Measurements from ENCODE around the gene TTC21A. TPM values are rescaled to one million over a fixed set of nuclear protein-coding genes. Genes with fewer than 3 reads are reported as not detected.
"Not testable (repeated sequence)": the region's sequence is repeated elsewhere in the genome, so short reads cannot be mapped to it uniquely, and the experiment has no call there.

The TTC21A gene
- polyA plus RNA-seq, 5 donors = 10.5 to 19.0 (median 15.6) TPM

- DNase-seq = no peak
Measured at GRCh38 chr3:39150148-39150802, 42.8 kb downstream of the TTC21A start.

- DNase-seq = peak; percentile 85 to 88
Measured at GRCh38 chr3:39150803-39151631, 43.5 kb downstream of the TTC21A start.

GRCh38 chr3:39153977-39154279 lies 46.4 kb downstream of the TTC21A start:
- DNase-seq = no peak

GRCh38 chr3:39154280-39155021 lies 47.0 kb downstream of the TTC21A start:
- no peak for DNase-seq

GRCh38 chr3:39156421-39156820 lies 48.9 kb downstream of the TTC21A start:
- no peak for DNase-seq

DNA sequence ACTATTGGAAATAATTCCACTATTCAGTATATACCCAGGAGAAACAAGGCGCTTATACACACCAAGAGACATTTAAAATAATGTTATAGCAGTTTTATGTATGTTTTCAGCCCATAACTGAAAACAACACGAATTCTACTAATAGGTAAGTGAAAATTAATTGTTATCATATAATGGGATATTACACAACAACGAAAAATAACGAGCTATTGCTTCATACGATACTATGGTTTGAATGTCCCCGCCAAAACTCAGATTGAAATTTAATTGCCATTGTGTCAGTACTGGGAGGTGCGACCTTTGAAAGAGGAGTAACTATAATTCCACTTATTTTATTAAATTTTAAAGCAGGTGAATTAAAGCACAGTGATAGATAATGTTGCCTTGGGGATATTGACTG lies 49.9 kb downstream of the TTC21A start:
- no peak for DNase-seq

GRCh38 chr3:39158148-39158715 lies 50.8 kb downstream of the TTC21A start:
- DNase-seq = no peak

GRCh38 chr3:39164414-39164813 lies 56.9 kb downstream of the TTC21A start:
- no peak for DNase-seq

GRCh38 chr3:39165518-39165917 lies 58.0 kb downstream of the TTC21A start:
- DNase-seq = no peak

- DNase-seq = no peak
Measured at GRCh38 chr3:39166134-39166710, 58.7 kb downstream of the TTC21A start.

DNA sequence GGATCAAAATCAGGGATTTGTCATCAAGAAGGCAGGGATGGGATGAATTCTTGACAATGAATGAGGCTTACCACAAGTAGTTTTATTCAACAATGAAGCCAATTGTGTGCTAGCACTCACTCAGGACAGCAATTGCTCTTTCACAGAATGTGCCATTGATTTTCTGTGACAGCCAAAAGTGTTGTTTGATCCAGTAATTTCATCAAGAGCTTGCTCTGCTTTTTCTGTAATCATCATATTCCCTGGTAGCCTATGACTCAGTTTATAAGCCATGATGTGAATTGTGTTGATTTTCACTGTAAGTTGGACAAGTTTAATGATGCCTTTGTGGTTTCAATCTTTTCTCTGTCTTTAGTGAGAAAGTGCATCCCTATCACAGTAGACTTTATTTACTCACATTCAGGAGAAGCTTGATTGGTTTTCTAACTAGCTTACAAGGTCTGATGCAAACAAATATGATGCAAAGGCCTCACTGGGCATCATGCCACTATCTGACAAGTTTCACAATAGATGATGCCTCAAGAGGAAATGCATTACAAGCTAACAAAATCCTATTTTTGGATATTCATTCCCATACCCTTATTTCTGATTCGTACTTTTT lies 59.6 kb downstream of the TTC21A start:
- DNase-seq = peak; percentile 80 to 89

DNA sequence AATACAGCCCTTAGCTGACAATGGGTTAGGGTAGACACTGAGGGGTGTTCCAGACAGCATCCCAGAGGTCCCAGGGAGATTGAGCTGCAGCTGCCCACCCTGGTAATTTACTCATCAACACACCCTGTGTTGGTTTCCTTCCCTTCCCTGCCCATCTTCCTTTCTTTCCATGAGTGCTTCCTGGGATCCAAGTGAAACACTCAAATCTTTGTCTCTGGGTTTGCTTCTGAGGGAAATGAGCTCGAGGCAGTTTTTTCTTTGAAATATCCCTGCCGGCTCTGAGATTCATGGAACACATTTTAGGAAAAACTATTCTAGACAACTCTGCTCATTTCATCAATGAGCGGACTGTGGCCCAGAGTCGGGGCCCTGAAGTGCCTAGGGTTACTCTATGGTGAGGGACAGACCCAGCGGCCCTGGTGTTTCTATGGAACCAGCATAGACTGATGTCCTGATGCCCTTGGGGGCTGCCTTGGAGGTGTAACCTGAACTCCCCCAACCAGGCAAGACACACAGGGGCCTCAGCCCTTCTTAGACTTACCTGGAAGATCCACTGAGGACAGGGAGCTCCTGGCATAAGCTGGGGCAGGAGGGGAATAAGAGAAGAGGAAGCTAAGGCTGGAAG lies 60.8 kb downstream of the TTC21A start:
- DNase-seq = no peak

DNA sequence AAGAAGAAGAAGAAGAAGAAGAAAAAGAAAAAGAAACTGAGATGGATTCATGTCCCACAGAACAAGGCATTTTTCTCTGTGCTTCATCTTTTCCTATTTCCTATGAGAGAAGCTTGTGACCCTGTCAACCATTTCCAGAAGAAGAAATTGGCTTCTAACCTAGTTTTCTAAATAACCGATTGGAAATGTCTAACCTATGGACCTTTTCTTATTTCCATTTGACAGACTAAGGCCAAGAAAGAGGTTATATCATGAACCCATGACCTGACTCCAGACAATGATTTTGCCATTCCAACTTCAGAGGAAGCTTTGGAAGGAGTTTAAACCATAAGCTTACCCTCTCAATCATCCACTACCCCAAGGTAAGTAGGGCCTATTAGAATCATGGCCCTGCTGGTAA lies 62.2 kb downstream of the TTC21A start:
- DNase-seq = no peak

- DNase-seq = no peak
Measured at GRCh38 chr3:39170461-39170860, 63.0 kb downstream of the TTC21A start.

- not testable (repeated sequence) for DNase-seq
Measured at GRCh38 chr3:39170877-39171276, 63.4 kb downstream of the TTC21A start.

- DNase-seq = no peak
Measured at GRCh38 chr3:39171860-39172259, 64.4 kb downstream of the TTC21A start.

GRCh38 chr3:39173318-39174125 lies 66.0 kb downstream of the TTC21A start:
- no peak for DNase-seq

DNA sequence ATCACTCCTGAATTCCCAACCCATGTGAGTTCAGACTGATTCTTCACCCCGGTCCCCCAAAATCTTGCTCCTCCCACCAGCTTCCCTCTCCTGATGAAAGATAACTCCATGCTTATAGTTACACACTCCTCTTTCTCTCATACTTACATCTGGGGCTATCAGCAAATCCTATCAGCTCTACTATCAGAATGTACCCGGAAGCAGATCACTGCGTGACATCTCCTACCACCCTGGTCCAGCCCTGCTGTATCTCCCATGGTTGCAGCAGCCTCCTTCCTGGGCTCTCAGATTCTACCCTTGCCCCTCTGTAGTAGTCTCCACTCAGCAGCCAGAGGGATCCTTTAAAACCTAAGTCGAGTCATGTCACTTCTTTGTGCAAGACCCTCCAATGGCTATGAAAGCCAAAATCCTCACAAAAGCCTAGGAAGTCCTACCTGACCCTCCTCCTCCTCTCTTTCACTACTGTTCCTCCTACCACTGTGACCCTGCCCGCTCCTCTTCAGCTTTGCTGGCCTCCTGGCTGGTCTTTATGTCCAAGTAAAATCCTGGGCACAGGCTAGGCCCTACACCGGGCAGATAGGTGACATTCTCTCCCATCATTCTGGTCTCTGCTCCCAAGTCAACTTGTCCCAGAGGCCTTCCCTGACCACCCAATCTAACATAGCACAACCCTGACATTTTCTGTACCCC lies 68.7 kb downstream of the TTC21A start:
- DNase-seq = no peak

DNA sequence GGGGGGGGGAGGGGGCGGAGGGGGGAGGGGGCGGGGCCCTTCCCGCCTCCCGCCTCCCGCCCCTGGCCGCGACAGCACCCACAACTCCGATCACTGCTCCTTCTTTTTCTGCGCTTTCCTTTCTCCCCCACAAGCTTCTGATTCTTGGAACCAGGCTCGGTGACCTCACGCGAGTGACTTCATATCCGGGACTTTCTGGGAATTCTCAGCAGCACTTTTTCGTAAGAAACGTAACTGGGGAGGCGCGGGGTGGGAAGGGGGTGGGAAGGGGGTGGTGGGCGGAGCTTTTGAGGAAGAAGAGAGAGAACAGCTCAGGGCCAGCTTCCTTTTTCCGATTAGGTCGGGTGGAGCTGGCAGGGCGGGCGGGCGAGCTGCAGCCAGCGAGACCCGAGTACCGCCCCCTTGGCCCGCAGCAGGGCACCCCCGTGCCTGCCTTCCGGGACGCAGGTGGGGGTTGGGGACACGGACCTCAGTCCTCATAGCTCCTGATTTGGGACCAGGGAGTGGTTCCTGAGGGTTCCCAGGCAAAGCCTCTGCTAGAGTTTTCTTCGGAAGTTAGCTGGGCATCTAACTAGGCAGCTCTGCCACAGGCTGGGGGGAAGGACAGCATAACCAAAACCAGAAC lies 70.3 kb downstream of the TTC21A start:
- DNase-seq = peak; percentile 90 to 92
